ENCODE results near the gene GSE1.

Gene GSE1

GRCh38 chr16:85595812-85596502, 17.2 kb upstream of the GSE1 start:
- Histone ChIP-seq H3K9ac (ENCODE audit: low read length) (no peak overlapping the region), H3K4me3 (ENCODE audit: low read length) (no peak overlapping the region), H3K9me3 (ENCODE audit: control insufficient read depth, low read length) (no peaks in the 10 kb centered on the region), H3K27me3 (ENCODE audit: control insufficient read depth, insufficient read depth, low read length) (no peaks in the 10 kb centered on the region), H3K36me3 (ENCODE audit: control insufficient read depth, insufficient read depth, low read length) (no peaks in the 10 kb centered on the region), H3K4me1 (ENCODE audit: control insufficient read depth, insufficient read depth, low read length) (peaks cover 5% of the 10 kb centered on the region)

GRCh38 chr16:85598141-85598540, 15.0 kb upstream of the GSE1 start:
- Histone ChIP-seq H3K9me3 (ENCODE audit: control insufficient read depth, low read length) (no peaks in the 10 kb centered on the region), H3K36me3 (ENCODE audit: control insufficient read depth, insufficient read depth, low read length) (no peaks in the 10 kb centered on the region), H3K4me3 (ENCODE audit: low read length) (no peak overlapping the region), H3K9ac (ENCODE audit: low read length) (no peak overlapping the region), H3K4me1 (ENCODE audit: control insufficient read depth, insufficient read depth, low read length) (no peaks in the 10 kb centered on the region), H3K27me3 (ENCODE audit: control insufficient read depth, insufficient read depth, low read length) (no peaks in the 10 kb centered on the region)

GRCh38 chr16:85600078-85600477, 13.0 kb upstream of the GSE1 start:
- Histone ChIP-seq H3K4me3 (ENCODE audit: low read length) (no peak overlapping the region), H3K27me3 (ENCODE audit: control insufficient read depth, insufficient read depth, low read length) (no peaks in the 10 kb centered on the region), H3K36me3 (ENCODE audit: control insufficient read depth, insufficient read depth, low read length) (no peaks in the 10 kb centered on the region), H3K9me3 (ENCODE audit: control insufficient read depth, low read length) (no peaks in the 10 kb centered on the region), H3K9ac (ENCODE audit: low read length) (no peak overlapping the region), H3K4me1 (ENCODE audit: control insufficient read depth, insufficient read depth, low read length) (no peaks in the 10 kb centered on the region)

GRCh38 chr16:85600530-85601271, 12.4 kb upstream of the GSE1 start:
- no peaks in the 10 kb centered on the region for H3K9me3 ChIP-seq (ENCODE audit: control insufficient read depth, low read length)

GRCh38 chr16:85601272-85601639, 11.9 kb upstream of the GSE1 start:
- peaks cover 7% of the 10 kb centered on the region for H3K4me1 ChIP-seq (ENCODE audit: control insufficient read depth, insufficient read depth, low read length)
- no peaks in the 10 kb centered on the region for H3K9me3 ChIP-seq (ENCODE audit: control insufficient read depth, low read length)
- no peak overlapping the region for H3K9ac ChIP-seq (ENCODE audit: low read length)
- no peaks in the 10 kb centered on the region for H3K36me3 ChIP-seq (ENCODE audit: control insufficient read depth, insufficient read depth, low read length)
- H3K4me3 ChIP-seq (ENCODE audit: low read length) = no peak overlapping the region
- H3K27me3 ChIP-seq (ENCODE audit: control insufficient read depth, insufficient read depth, low read length) = no peaks in the 10 kb centered on the region

More at GRCh38 chr16:85600530-85601271, 12.4 kb upstream of the GSE1 start:
- H3K9ac ChIP-seq (ENCODE audit: low read length) = no peak overlapping the region
- H3K27me3 ChIP-seq (ENCODE audit: control insufficient read depth, insufficient read depth, low read length) = no peaks in the 10 kb centered on the region
- H3K4me1 ChIP-seq (ENCODE audit: control insufficient read depth, insufficient read depth, low read length) = peaks cover 1% of the 10 kb centered on the region
- no peak overlapping the region for H3K4me3 ChIP-seq (ENCODE audit: low read length)
- H3K36me3 ChIP-seq (ENCODE audit: control insufficient read depth, insufficient read depth, low read length) = no peaks in the 10 kb centered on the region

- H3K9ac ChIP-seq (ENCODE audit: low read length) = no peak overlapping the region
- H3K27me3 ChIP-seq (ENCODE audit: control insufficient read depth, insufficient read depth, low read length) = no peaks in the 10 kb centered on the region
- no peak overlapping the region for H3K4me3 ChIP-seq (ENCODE audit: low read length)
- no peaks in the 10 kb centered on the region for H3K36me3 ChIP-seq (ENCODE audit: control insufficient read depth, insufficient read depth, low read length)
- H3K4me1 ChIP-seq (ENCODE audit: control insufficient read depth, insufficient read depth, low read length) = peaks cover 11% of the 10 kb centered on the region
- no peaks in the 10 kb centered on the region for H3K9me3 ChIP-seq (ENCODE audit: control insufficient read depth, low read length)
These were observed 11.3 kb upstream of the GSE1 start for GRCh38 chr16:85601730-85602401.

- Histone ChIP-seq H3K9ac (ENCODE audit: low read length) (no peak overlapping the region), H3K4me3 (ENCODE audit: low read length) (no peak overlapping the region), H3K27me3 (ENCODE audit: control insufficient read depth, insufficient read depth, low read length) (no peaks in the 10 kb centered on the region), H3K36me3 (ENCODE audit: control insufficient read depth, insufficient read depth, low read length) (no peaks in the 10 kb centered on the region), H3K4me1 (ENCODE audit: control insufficient read depth, insufficient read depth, low read length) (peaks cover 18% of the 10 kb centered on the region), H3K9me3 (ENCODE audit: control insufficient read depth, low read length) (no peaks in the 10 kb centered on the region)
These were observed 10.5 kb upstream of the GSE1 start for GRCh38 chr16:85602402-85603202.

GRCh38 chr16:85603203-85603755, 9.8 kb upstream of the GSE1 start:
- H3K9me3 ChIP-seq (ENCODE audit: control insufficient read depth, low read length) = no peaks in the 10 kb centered on the region
- H3K27me3 ChIP-seq (ENCODE audit: control insufficient read depth, insufficient read depth, low read length) = no peaks in the 10 kb centered on the region
- H3K4me1 ChIP-seq (ENCODE audit: control insufficient read depth, insufficient read depth, low read length) = peaks cover 19% of the 10 kb centered on the region
- H3K9ac ChIP-seq (ENCODE audit: low read length) = no peak overlapping the region
- no peak overlapping the region for H3K4me3 ChIP-seq (ENCODE audit: low read length)
- no peaks in the 10 kb centered on the region for H3K36me3 ChIP-seq (ENCODE audit: control insufficient read depth, insufficient read depth, low read length)

GRCh38 chr16:85604145-85604705, 8.9 kb upstream of the GSE1 start:
- peaks cover 19% of the 10 kb centered on the region for H3K4me1 ChIP-seq (ENCODE audit: control insufficient read depth, insufficient read depth, low read length)
- H3K4me3 ChIP-seq (ENCODE audit: low read length) = no peak overlapping the region
- H3K36me3 ChIP-seq (ENCODE audit: control insufficient read depth, insufficient read depth, low read length) = no peaks in the 10 kb centered on the region
- no peak overlapping the region for H3K9ac ChIP-seq (ENCODE audit: low read length)
- H3K27me3 ChIP-seq (ENCODE audit: control insufficient read depth, insufficient read depth, low read length) = no peaks in the 10 kb centered on the region
- no peaks in the 10 kb centered on the region for H3K9me3 ChIP-seq (ENCODE audit: control insufficient read depth, low read length)

GRCh38 chr16:85605051-85605911, 7.8 kb upstream of the GSE1 start:
- Histone ChIP-seq H3K9ac (ENCODE audit: low read length) (no peak overlapping the region), H3K27me3 (ENCODE audit: control insufficient read depth, insufficient read depth, low read length) (no peaks in the 10 kb centered on the region), H3K4me1 (ENCODE audit: control insufficient read depth, insufficient read depth, low read length) (peaks cover 26% of the 10 kb centered on the region), H3K4me3 (ENCODE audit: low read length) (no peak overlapping the region), H3K9me3 (ENCODE audit: control insufficient read depth, low read length) (no peaks in the 10 kb centered on the region), H3K36me3 (ENCODE audit: control insufficient read depth, insufficient read depth, low read length) (no peaks in the 10 kb centered on the region)
